H9 (cell line): Measurements from ENCODE around the gene KRTAP19-7. TPM values are rescaled to one million over a fixed set of nuclear protein-coding genes. Genes with fewer than 3 reads are reported as not detected.

Experiments used
- DNase-seq: peaks from one replicate; pipeline ENCODE4 v3.0.0-alpha.2; 2017
- H2AFZ ChIP-seq: one replicate; pipeline ENCODE4 v1.6.1; 2013; ENCODE audit warnings: mild to moderate bottlenecking, low read length, control low read depth, moderate library complexity
- H2AK5ac ChIP-seq: 2 replicates; pipeline ENCODE4 v1.6.1; 2013; ENCODE audit warnings: low read length, control low read depth, mixed read lengths; ENCODE audit not compliant: insufficient read length
- H2BK120ac ChIP-seq: one replicate; pipeline ENCODE4 v1.6.1; 2013; ENCODE audit warnings: low read depth, mild to moderate bottlenecking, low read length, control low read depth, inconsistent platforms; ENCODE audit not compliant: poor library complexity, severe bottlenecking
- H2BK12ac ChIP-seq: 2 replicates; pipeline ENCODE4 v1.6.1; 2013; ENCODE audit warnings: low read length, control low read depth, mixed read lengths, low read depth; ENCODE audit not compliant: insufficient read length
- H2BK15ac ChIP-seq: 2 replicates; pipeline ENCODE4 v1.6.1; 2013; ENCODE audit warnings: low read depth, low read length, control low read depth
- H2BK20ac ChIP-seq: one replicate; pipeline ENCODE4 v1.6.1; 2013; ENCODE audit warnings: low read depth, mild to moderate bottlenecking, low read length, control low read depth, inconsistent platforms; ENCODE audit not compliant: poor library complexity, severe bottlenecking
- H2BK5ac ChIP-seq: 2 replicates; pipeline ENCODE4 v1.6.1; 2013; ENCODE audit warnings: low read length, control low read depth, mixed read lengths; ENCODE audit not compliant: insufficient read length
- H3K14ac ChIP-seq: 2 replicates; pipeline ENCODE4 v1.6.1; 2013; ENCODE audit warnings: low read length, control low read depth; ENCODE audit not compliant: insufficient read depth
- H3K18ac ChIP-seq: 2 replicates; pipeline ENCODE4 v1.6.1; 2013; ENCODE audit warnings: low read depth, mild to moderate bottlenecking, mixed read lengths, low read length, control low read depth; ENCODE audit not compliant: insufficient read length
- H3K23ac ChIP-seq: 2 replicates; pipeline ENCODE4 v1.6.1; 2013; ENCODE audit warnings: low read length, control low read depth, mixed read lengths, low read depth; ENCODE audit not compliant: insufficient read length
- H3K23me2 ChIP-seq: 2 replicates; pipeline ENCODE4 v1.6.1; 2013; ENCODE audit warnings: low read depth, mild to moderate bottlenecking, mixed read lengths, low read length, control low read depth; ENCODE audit not compliant: insufficient read length, poor library complexity, severe bottlenecking
- H3K27ac ChIP-seq: 2 replicates; pipeline ENCODE4 v1.5.1; 2013; ENCODE audit warnings: low read length, control low read depth, mixed read lengths, low read depth; ENCODE audit not compliant: insufficient read length
- H3K27me3 ChIP-seq: 2 replicates; pipeline ENCODE4 v1.6.1; 2013; ENCODE audit warnings: low read length, control low read depth, inconsistent platforms; ENCODE audit not compliant: insufficient read depth
- H3K4ac ChIP-seq: 2 replicates; pipeline ENCODE4 v1.6.1; 2013; ENCODE audit warnings: low read depth, mild to moderate bottlenecking, control low read depth, inconsistent platforms, low read length, moderate library complexity
- H3K4me1 ChIP-seq: 2 replicates; pipeline ENCODE4 v1.6.1; 2013; ENCODE audit warnings: low read length, control low read depth, inconsistent platforms; ENCODE audit not compliant: insufficient read depth
- H3K4me2 ChIP-seq: 2 replicates; pipeline ENCODE4 v1.6.1; 2013; ENCODE audit warnings: low read length, control low read depth, mixed read lengths; ENCODE audit not compliant: insufficient read length, insufficient read depth
- H3K56ac ChIP-seq: 2 replicates; pipeline ENCODE4 v1.6.1; 2013; ENCODE audit warnings: low read depth, mild to moderate bottlenecking, mixed read lengths, low read length, control low read depth; ENCODE audit not compliant: insufficient read length
- H3K79me1 ChIP-seq: 2 replicates; pipeline ENCODE4 v1.6.1; 2013; ENCODE audit warnings: low read depth, mild to moderate bottlenecking, moderate library complexity, low read length, control low read depth, inconsistent platforms; ENCODE audit not compliant: insufficient read depth, poor library complexity, severe bottlenecking
- H3K79me2 ChIP-seq: 2 replicates; pipeline ENCODE4 v1.6.1; 2013; ENCODE audit warnings: low read length, control low read depth, inconsistent platforms; ENCODE audit not compliant: insufficient read depth
- H3K9ac ChIP-seq: 2 replicates; pipeline ENCODE4 v1.6.1; 2013; ENCODE audit warnings: low read length, control low read depth, mixed read lengths; ENCODE audit not compliant: insufficient read length; ENCODE audit errors: extremely low read depth
- H3K9me3 ChIP-seq: one replicate; pipeline ENCODE4 v1.6.1; 2013; ENCODE audit warnings: low read depth, low read length, inconsistent platforms; ENCODE audit not compliant: control insufficient read depth
- H3T11ph ChIP-seq: one replicate; pipeline ENCODE4 v1.6.1; 2013; ENCODE audit warnings: mild to moderate bottlenecking, low read length, control low read depth, inconsistent platforms
- H4K20me1 ChIP-seq: one replicate; pipeline ENCODE4 v1.6.1; 2013; ENCODE audit not compliant: control insufficient read depth, insufficient read length, insufficient read depth
- H4K5ac ChIP-seq: 2 replicates; pipeline ENCODE4 v1.6.1; 2013; ENCODE audit warnings: low read depth, mild to moderate bottlenecking, mixed read lengths, low read length, control low read depth; ENCODE audit not compliant: insufficient read length
- H4K8ac ChIP-seq: replicated peaks from 2 replicates; pipeline ENCODE4 v1.6.1; 2013; ENCODE audit warnings: low read length, control low read depth, mixed read lengths, low read depth; ENCODE audit not compliant: insufficient read length
- H4K91ac ChIP-seq: 2 replicates; pipeline ENCODE4 v1.6.1; 2013; ENCODE audit warnings: low read depth, mild to moderate bottlenecking, moderate library complexity, mixed read lengths, low read length, control low read depth; ENCODE audit not compliant: insufficient read length
- H3K27ac Mint-ChIP-seq, 3 experiments: 2 replicates in 2 of 3; 3 replicates in 1 of 3; pipeline ENCODE4 v1.8.0; 2020 to 2021; ENCODE audit warnings: mixed read lengths in 3 of 3, mild to moderate bottlenecking in 1 of 3, moderate library complexity in 1 of 3
- H3K27me3 Mint-ChIP-seq: 2 replicates; pipeline ENCODE4 v1.8.0; 2021; ENCODE audit warnings: low read depth, mild to moderate bottlenecking, moderate library complexity, mixed read lengths
- H3K36me3 Mint-ChIP-seq, 3 experiments: 2 replicates in 2 of 3; 3 replicates in 1 of 3; pipeline ENCODE4 v1.8.0; 2020 to 2021; ENCODE audit warnings: low read depth in 3 of 3, mixed read lengths in 3 of 3; ENCODE audit not compliant: insufficient read depth in 1 of 3
- H3K4me1 Mint-ChIP-seq, 2 experiments: 2 replicates each; pipeline ENCODE4 v1.8.0; 2020; ENCODE audit warnings: mixed read lengths in 2 of 2
- H3K4me3 Mint-ChIP-seq, 2 experiments: 2 replicates in 1 of 2; 3 replicates in 1 of 2; pipeline ENCODE4 v1.8.0; 2020 to 2021; ENCODE audit warnings: mild to moderate bottlenecking in 2 of 2, mixed read lengths in 2 of 2, moderate library complexity in 1 of 2
- H3K9me3 Mint-ChIP-seq, 2 experiments: 2 replicates in 1 of 2; 3 replicates in 1 of 2; pipeline ENCODE4 v1.8.0; 2020; ENCODE audit warnings: mild to moderate bottlenecking in 2 of 2, mixed read lengths in 2 of 2, moderate library complexity in 1 of 2
- CTCF ChIP-seq: fragments of 200-600 bp; sonication (generic); conservative IDR thresholded peaks from 3 replicates; pipeline ENCODE4 v1.8.0; 2021; ENCODE audit warnings: antibody characterized with exemption, mild to moderate bottlenecking
- WGBS: extraction: QIAGEN DNeasy Blood & Tissue Kit; methylation state at CpG from one replicate; pipeline ENCODE4 v1.1.7; 2013; ENCODE audit warnings: missing lambda C conversion rate, low lambda C conversion rate, mixed read lengths; ENCODE audit not compliant: insufficient read length; ENCODE audit errors: extremely low coverage; 5-methylcytosine and 5-hydroxymethylcytosine counted together
- total RNA-seq: library from RNA; stranded (reverse); gene quantifications from 2 replicates; pipeline ENCODE4 v1.2.1, GENCODE V29; 2021

KRTAP19-7 gene
- total RNA-seq, 1 experiment from 2014 or later = not detected

- no peaks in the 10 kb centered on the region for H3K9me3 ChIP-seq
- WGBS = no CpG with 5 or more reads among the region's 1 CpG
- H2BK20ac ChIP-seq = no peak within 1 kb of the TSS
- no peaks in the 10 kb centered on the region for H3K79me1 ChIP-seq
- no peak within 1 kb of the TSS for H3K27ac ChIP-seq
- H4K91ac ChIP-seq = no peak within 1 kb of the TSS
- no peak within 1 kb of the TSS for H2AFZ ChIP-seq
- Mint-ChIP-seq H3K4me3 (no peak within 1 kb of the TSS), H3K9me3 (peaks cover 0 to 14% of the 10 kb centered on the region in 2 experiments; a peak in 2 of 5 replicates), H3K36me3 (peaks cover 0 to 7% (median 0%) of the 10 kb centered on the region in 3 experiments; a peak in 1 of 7 replicates), H3K4me1 (no peaks in the 10 kb centered on the region), H3K27ac (no peak within 1 kb of the TSS), H3K27me3 (no peaks in the 10 kb centered on the region; the same call in 1 of the 2 replicates)
- H3K23me2 ChIP-seq = no peaks in the 10 kb centered on the region
- H3K27me3 ChIP-seq = no peaks in the 10 kb centered on the region
- H2BK120ac ChIP-seq = no peak within 1 kb of the TSS
- no peak within 1 kb of the TSS for H3K56ac ChIP-seq
- H3K18ac ChIP-seq = no peak within 1 kb of the TSS
- H4K20me1 ChIP-seq = no peaks in the 10 kb centered on the region
- H2BK15ac ChIP-seq = no peak within 1 kb of the TSS
- H3K79me2 ChIP-seq = no peaks in the 10 kb centered on the region
- H3K14ac ChIP-seq = no peak within 1 kb of the TSS
- H3K4me1 ChIP-seq = no peaks in the 10 kb centered on the region
- H2BK5ac ChIP-seq = no peak within 1 kb of the TSS
- TF ChIP-seq CTCF = no peak
- no peak within 1 kb of the TSS for H3K9ac ChIP-seq
- no peak within 1 kb of the TSS for H4K8ac ChIP-seq
- H2BK12ac ChIP-seq = no peak within 1 kb of the TSS
- H3K4me2 ChIP-seq = no peak within 1 kb of the TSS
- no peak within 1 kb of the TSS for H2AK5ac ChIP-seq
- H3T11ph ChIP-seq = no peak within 1 kb of the TSS
- H3K23ac ChIP-seq = no peak within 1 kb of the TSS
- no peak within 1 kb of the TSS for H4K5ac ChIP-seq
- no peak within 1 kb of the TSS for H3K4ac ChIP-seq
- no peak for DNase-seq
Measured at GRCh38 chr21:30541764-30542163, 19.4 kb downstream of the KRTAP19-7 start, which contains the start of gene KRTAP19-6. Gene KRTAP19-6, minus strand, starts transcription at chr21:30541864. Its CDS starts 31 bp downstream, at chr21:30541833.
